GM12878 (cell line): Measurements from ENCODE around the gene SPAST. TPM values are rescaled to one million over a fixed set of nuclear protein-coding genes. Genes with fewer than 3 reads are reported as not detected.

Source experiments
- ATAC-seq: fragments of 200-7000 bp; cut with Tn5 transposase; 3 replicates; pipeline ENCODE4 v1.9.1; 2020; ENCODE audit warnings: mild to moderate bottlenecking, moderate library complexity
- BruUV-seq: library from RNA; stranded (reverse); fragments of 400-500 nt; replicated peaks from 2 replicates; lab custom pipeline; 2021; lab: Mats Ljungman, UMichigan
- CTCF ChIA-PET: fragments of 300-600 bp; sonication (Branson Sonifier 250); formaldehyde crosslinking; extraction: SDS; loops from one replicate; lab custom pipeline; 2021; ENCODE audit warnings: inconsistent platforms; lab: Yijun Ruan, JAX
- POLR2A ChIA-PET: fragments of 350-600 bp; formaldehyde crosslinking; extraction: SDS; loops from one replicate; lab custom pipeline; 2021; ENCODE audit warnings: inconsistent platforms; lab: Charles Lee
- RAD21 ChIA-PET: fragments of 300-600 bp; sonication (Branson Sonifier 250); formaldehyde crosslinking; loops from one replicate; lab custom pipeline; 2023; ENCODE audit warnings: antibody characterized with exemption; ENCODE audit not compliant: unreplicated experiment; lab: Charles Lee
- SMC1A ChIA-PET: fragments of 300-600 bp; sonication (Branson Sonifier 250); formaldehyde crosslinking; loops from one replicate; lab custom pipeline; 2023; ENCODE audit not compliant: unreplicated experiment, uncharacterized antibody; lab: Charles Lee
- DNase-seq: peaks from one replicate; pipeline ENCODE4 v3.0.0-alpha.2; 2011; ENCODE audit warnings: low read depth, low spot score
- FAIRE-seq: peaks from 3 replicates; lab custom pipeline; 2011; peaks lifted over from hg19 to GRCh38; lab: Jason Lieb, UNC
- H2AFZ ChIP-seq: 2 replicates; pipeline ENCODE4 v1.6.0; 2011; ENCODE audit warnings: low read depth, low read length, control low read depth; ENCODE audit not compliant: control insufficient read depth
- H3K27ac ChIP-seq: 2 replicates; pipeline ENCODE4 v1.5.1; 2011; ENCODE audit warnings: control low read depth; ENCODE audit not compliant: control insufficient read depth, insufficient read depth
- H3K27me3 ChIP-seq, 2 experiments: replicated peaks in 1 of 2; 2 replicates each; pipeline versions ENCODE4 v1.6.0 to v1.6.1; 2011; ENCODE audit warnings: low read length in 1 of 2; ENCODE audit not compliant: control insufficient read depth in 2 of 2, insufficient read depth in 2 of 2
- H3K36me3 ChIP-seq, 2 experiments: 2 replicates each; pipeline ENCODE4 v1.5.1; 2011; ENCODE audit warnings: low read length in 1 of 2; ENCODE audit not compliant: control insufficient read depth in 2 of 2, insufficient read depth in 2 of 2
- H3K4me1 ChIP-seq: 2 replicates; pipeline ENCODE4 v1.6.1; 2011; ENCODE audit warnings: mild to moderate bottlenecking, low read length, moderate library complexity, mixed read lengths; ENCODE audit not compliant: control insufficient read depth, insufficient read depth
- H3K4me2 ChIP-seq: 2 replicates; pipeline ENCODE4 v1.6.0; 2011; ENCODE audit warnings: control low read depth; ENCODE audit not compliant: control insufficient read depth, insufficient read depth
- H3K4me3 ChIP-seq: fragments of 200-600 bp; sonication (generic); 2 replicates; pipeline ENCODE4 v1.5.1; 2016
- H3K79me2 ChIP-seq: 2 replicates; pipeline ENCODE4 v1.6.0; 2011; ENCODE audit warnings: low read length; ENCODE audit not compliant: control insufficient read depth, insufficient read depth
- H3K9ac ChIP-seq: 2 replicates; pipeline ENCODE4 v1.8.0; 2011; ENCODE audit warnings: low read length, control low read depth, mixed read lengths; ENCODE audit not compliant: control insufficient read depth, insufficient read depth
- H3K9me3 ChIP-seq: replicated peaks from 3 replicates; pipeline ENCODE4 v1.5.1; 2011; ENCODE audit warnings: mild to moderate bottlenecking, low read length; ENCODE audit not compliant: control insufficient read depth, insufficient read depth
- H4K20me1 ChIP-seq: 2 replicates; pipeline ENCODE4 v1.6.0; 2011; ENCODE audit not compliant: control insufficient read depth, insufficient read depth
- RAD51 ChIP-seq: fragments of 450-650 bp; IDR thresholded peaks from 2 replicates; pipeline ENCODE4 v1.6.1; 2016; ENCODE audit warnings: moderate library complexity, mild to moderate bottlenecking, inconsistent platforms
- STAT1 ChIP-seq: fragments of 450-650 bp; conservative IDR thresholded peaks from 2 replicates; pipeline ENCODE4 v1.6.1; 2014; ENCODE audit warnings: antibody characterized with exemption, mild to moderate bottlenecking
- TCF3 ChIP-seq: IDR thresholded peaks from 2 replicates; pipeline ENCODE4 v1.6.1; 2012; ENCODE audit warnings: low read depth, mild to moderate bottlenecking, low read length, borderline replicate concordance; ENCODE audit not compliant: insufficient read depth
- WGBS: methylation state at CpG from one replicate; pipeline ENCODE4 v1.1.6; 2016; ENCODE audit warnings: low lambda C conversion rate; ENCODE audit not compliant: insufficient replicate concordance, insufficient coverage; ENCODE audit errors: missing lambda C conversion rate; 5-methylcytosine and 5-hydroxymethylcytosine counted together
- in situ Hi-C: fragments of 300-500 bp; cut with MboI; formaldehyde crosslinking; loops from 9 replicates; pipeline ENCODE4 v1.14.3; 2018; ENCODE audit warnings: mixed read lengths
- intact Hi-C: fragments of 100-400 bp; cut with micrococcal nuclease; formaldehyde crosslinking; loops from one replicate; pipeline ENCODE4 v1.14.2; 2022; ENCODE audit not compliant: unreplicated experiment
- polyA plus RNA-seq, 11 experiments: library from polyadenylated mRNA; depleted of rRNA in 4 of 11; unstranded in 6 of 11; stranded (reverse) in 5 of 11; fragments of >200 nt; fragmentation: Nextera tagmentation in 4 of 11; fragmentation: Illumina TruSeq in 1 of 11; extraction: Ambion mirVana in 4 of 11; extraction: Trizol in 1 of 11; gene quantifications; 1 replicate in 1 of 11; 2 replicates in 10 of 11; pipeline versions ENCODE4 v1.2.1 to v1.2.3, GENCODE V29; 2011 to 2016; ENCODE audit warnings: inconsistent platforms in 2 of 11, missing spikeins in 2 of 11, low read depth in 1 of 11
- total RNA-seq, 4 experiments: library from RNA; depleted of rRNA in 3 of 4; stranded (reverse); fragments of >200 nt in 3 of 4; fragmentation: Illumina TruSeq in 1 of 4; extraction: Trizol in 1 of 4; gene quantifications; 2 replicates each; pipeline versions ENCODE4 v1.2.1 to v1.2.3, GENCODE V29; 2013 to 2021
- TF ChIP-seq, protein P1 (sequence below): IDR thresholded peaks from 2 replicates; pipeline ENCODE4 v1.6.1; 2012; ENCODE audit warnings: low read depth, low read length, improper control_type of control experiment
- TF ChIP-seq, protein P2 (sequence below): fragments of 450-650 bp; formaldehyde crosslinking; IDR thresholded peaks from 2 replicates; pipeline ENCODE4 v1.4.0; 2022; ENCODE audit warnings: mild to moderate bottlenecking, moderate library complexity
- TF ChIP-seq, protein P3 (sequence below): fragments of 450-650 bp; IDR thresholded peaks from 2 replicates; pipeline ENCODE4 v1.6.1; 2017; ENCODE audit warnings: mild to moderate bottlenecking, low read depth, inconsistent platforms; ENCODE audit not compliant: poor library complexity, severe bottlenecking
- TF ChIP-seq, protein P4 (sequence below): fragments of 450-650 bp; IDR thresholded peaks from 2 replicates; pipeline ENCODE4 v1.6.1; 2017; ENCODE audit warnings: low read depth, mild to moderate bottlenecking, moderate library complexity

SPAST gene
- total and polyA plus RNA-seq, 10 of the 15 experiments (the other 5 are each of a cell fraction or from before 2014, with no cell fraction given), result 4.3 to 21.3 (median 10.0) TPM

DNA sequence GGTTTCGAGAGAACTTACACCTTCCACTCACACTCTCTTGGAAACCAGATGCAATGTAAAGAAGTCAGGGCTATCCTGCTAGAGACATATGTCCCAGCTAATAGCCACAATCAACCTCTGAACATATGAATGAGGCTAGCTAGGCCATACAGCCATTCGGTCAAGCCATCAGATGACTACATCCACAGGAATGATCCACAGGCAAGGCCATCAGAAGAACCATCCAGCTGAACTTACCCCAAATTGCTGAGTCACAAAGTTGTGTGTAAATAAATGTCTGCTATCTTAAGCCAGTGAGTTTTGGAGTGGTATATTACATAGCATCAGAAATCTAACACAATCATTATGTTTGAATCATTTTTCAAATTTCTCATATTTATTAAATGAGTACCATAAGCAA, 5.2 kb upstream of the SPAST start (continued):
- TF ChIP-seq, protein P1, sequence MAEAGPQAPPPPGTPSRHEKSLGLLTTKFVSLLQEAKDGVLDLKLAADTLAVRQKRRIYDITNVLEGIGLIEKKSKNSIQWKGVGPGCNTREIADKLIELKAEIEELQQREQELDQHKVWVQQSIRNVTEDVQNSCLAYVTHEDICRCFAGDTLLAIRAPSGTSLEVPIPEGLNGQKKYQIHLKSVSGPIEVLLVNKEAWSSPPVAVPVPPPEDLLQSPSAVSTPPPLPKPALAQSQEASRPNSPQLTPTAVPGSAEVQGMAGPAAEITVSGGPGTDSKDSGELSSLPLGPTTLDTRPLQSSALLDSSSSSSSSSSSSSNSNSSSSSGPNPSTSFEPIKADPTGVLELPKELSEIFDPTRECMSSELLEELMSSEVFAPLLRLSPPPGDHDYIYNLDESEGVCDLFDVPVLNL, result no peak
- TF ChIP-seq STAT1, result no peak
- TF ChIP-seq RAD51, result no peak
- TF ChIP-seq, protein P2, sequence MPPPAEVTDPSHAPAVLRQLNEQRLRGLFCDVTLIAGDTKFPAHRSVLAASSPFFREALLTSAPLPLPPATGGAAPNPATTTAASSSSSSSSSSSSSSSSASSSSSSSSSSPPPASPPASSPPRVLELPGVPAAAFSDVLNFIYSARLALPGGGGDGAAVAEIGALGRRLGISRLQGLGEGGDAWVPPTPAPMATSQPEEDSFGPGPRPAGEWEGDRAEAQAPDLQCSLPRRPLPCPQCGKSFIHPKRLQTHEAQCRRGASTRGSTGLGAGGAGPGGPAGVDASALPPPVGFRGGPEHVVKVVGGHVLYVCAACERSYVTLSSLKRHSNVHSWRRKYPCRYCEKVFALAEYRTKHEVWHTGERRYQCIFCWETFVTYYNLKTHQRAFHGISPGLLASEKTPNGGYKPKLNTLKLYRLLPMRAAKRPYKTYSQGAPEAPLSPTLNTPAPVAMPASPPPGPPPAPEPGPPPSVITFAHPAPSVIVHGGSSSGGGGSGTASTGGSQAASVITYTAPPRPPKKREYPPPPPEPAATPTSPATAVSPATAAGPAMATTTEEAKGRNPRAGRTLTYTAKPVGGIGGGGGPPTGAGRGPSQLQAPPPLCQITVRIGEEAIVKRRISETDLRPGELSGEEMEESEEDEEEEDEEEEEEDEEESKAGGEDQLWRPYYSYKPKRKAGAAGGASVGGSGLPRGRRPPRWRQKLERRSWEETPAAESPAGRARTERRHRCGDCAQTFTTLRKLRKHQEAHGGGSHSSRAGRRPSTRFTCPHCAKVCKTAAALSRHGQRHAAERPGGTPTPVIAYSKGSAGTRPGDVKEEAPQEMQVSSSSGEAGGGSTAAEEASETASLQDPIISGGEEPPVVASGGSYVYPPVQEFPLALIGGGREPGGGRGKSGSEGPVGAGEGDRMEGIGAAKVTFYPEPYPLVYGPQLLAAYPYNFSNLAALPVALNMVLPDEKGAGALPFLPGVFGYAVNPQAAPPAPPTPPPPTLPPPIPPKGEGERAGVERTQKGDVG (CRISPR knock-in tag), result no peak

DNA sequence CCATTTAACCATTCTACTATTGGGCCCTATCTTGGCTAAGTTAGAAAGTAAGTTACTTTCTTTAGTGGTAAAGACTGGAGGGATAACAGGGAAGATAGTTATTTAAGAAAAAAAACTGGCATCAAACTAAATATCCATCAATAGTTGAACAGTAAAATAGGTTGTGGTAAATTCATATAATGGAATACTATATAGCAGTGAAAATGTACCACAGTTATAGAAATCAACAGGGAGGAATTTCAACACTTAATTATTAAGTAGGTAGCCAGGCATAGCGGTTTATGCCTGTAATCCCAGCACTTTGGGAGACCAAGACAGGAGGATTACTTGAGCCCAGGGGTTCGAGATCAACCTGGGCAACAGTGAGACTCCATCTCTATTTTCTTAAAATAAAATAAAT, 3.1 kb upstream of the SPAST start:
- ATAC-seq (no peak), FAIRE-seq (no peak), DNase-seq (no peak)
- ChIA-PET CTCF (no interaction called here), POLR2A (interaction anchor here (0.6 kb wide), 1 partner anchor 70 kb away, joined by 3 read pairs; no protein-coding TSS in a partner anchor), SMC1A (interaction anchor here (1.5 to 2.3 kb wide), 2 partner anchors 15 to 20 kb away, joined by 5 read pairs; partner anchors contain the start of gene DPY30), RAD21 (no interaction called here)
- peaks cover 9% of the 10 kb centered on the region; the same call in 1 of the 2 replicates for H3K4me1 ChIP-seq
- H3K4me3 ChIP-seq, result no peak overlapping the region
- no peaks in the 10 kb centered on the region for H3K36me3 ChIP-seq
- H4K20me1 ChIP-seq, result no peaks in the 10 kb centered on the region
- no peak overlapping the region for H3K9ac ChIP-seq
- BruUV-seq, result no TSS peak
- peaks cover 5% of the 10 kb centered on the region for H3K79me2 ChIP-seq
- no peak overlapping the region for H2AFZ ChIP-seq
- no peak for TF ChIP-seq TCF3
- TF ChIP-seq, protein P3, sequence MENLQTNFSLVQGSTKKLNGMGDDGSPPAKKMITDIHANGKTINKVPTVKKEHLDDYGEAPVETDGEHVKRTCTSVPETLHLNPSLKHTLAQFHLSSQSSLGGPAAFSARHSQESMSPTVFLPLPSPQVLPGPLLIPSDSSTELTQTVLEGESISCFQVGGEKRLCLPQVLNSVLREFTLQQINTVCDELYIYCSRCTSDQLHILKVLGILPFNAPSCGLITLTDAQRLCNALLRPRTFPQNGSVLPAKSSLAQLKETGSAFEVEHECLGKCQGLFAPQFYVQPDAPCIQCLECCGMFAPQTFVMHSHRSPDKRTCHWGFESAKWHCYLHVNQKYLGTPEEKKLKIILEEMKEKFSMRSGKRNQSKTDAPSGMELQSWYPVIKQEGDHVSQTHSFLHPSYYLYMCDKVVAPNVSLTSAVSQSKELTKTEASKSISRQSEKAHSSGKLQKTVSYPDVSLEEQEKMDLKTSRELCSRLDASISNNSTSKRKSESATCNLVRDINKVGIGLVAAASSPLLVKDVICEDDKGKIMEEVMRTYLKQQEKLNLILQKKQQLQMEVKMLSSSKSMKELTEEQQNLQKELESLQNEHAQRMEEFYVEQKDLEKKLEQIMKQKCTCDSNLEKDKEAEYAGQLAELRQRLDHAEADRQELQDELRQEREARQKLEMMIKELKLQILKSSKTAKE, result no peak
- TF ChIP-seq, protein P4, sequence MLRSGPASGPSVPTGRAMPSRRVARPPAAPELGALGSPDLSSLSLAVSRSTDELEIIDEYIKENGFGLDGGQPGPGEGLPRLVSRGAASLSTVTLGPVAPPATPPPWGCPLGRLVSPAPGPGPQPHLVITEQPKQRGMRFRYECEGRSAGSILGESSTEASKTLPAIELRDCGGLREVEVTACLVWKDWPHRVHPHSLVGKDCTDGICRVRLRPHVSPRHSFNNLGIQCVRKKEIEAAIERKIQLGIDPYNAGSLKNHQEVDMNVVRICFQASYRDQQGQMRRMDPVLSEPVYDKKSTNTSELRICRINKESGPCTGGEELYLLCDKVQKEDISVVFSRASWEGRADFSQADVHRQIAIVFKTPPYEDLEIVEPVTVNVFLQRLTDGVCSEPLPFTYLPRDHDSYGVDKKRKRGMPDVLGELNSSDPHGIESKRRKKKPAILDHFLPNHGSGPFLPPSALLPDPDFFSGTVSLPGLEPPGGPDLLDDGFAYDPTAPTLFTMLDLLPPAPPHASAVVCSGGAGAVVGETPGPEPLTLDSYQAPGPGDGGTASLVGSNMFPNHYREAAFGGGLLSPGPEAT, result no peak
- 64% methylated on average over 2 of the region's 2 CpGs for WGBS
- H3K4me2 ChIP-seq, result no peak overlapping the region
- no peaks in the 10 kb centered on the region for H3K27me3 ChIP-seq
- intact Hi-C loops, result loop anchor here (5.0 kb wide), 2 partner anchors 103 to 107 kb away; partner anchors contain the start of gene SLC30A6
- no peak overlapping the region for H3K27ac ChIP-seq
- in situ Hi-C loops, result no loop called here
- no peaks in the 10 kb centered on the region for H3K9me3 ChIP-seq
